Measurements from ENCODE around the gene THSD4. TPM values are rescaled to one million over a fixed set of nuclear protein-coding genes. Genes with fewer than 3 reads are reported as not detected.

THSD4 gene
- total and polyA plus RNA-seq, 2 of the 4 experiments (the other 2 are of a cell fraction) = 25.5 to 31.1 TPM

- H2AK5ac ChIP-seq (ENCODE audit: low read depth, low read length) = no peak overlapping the region
- H3K27ac ChIP-seq (ENCODE audit: insufficient read depth, low read length) = no peak overlapping the region
- no peaks in the 10 kb centered on the region for H3K9me3 ChIP-seq (ENCODE audit: control insufficient read depth, insufficient read depth, low read length)
- ChIA-PET POLR2A (ENCODE audit: unreplicated experiment) (no interaction called here), CTCF (interaction anchor here (0.8 kb wide), 1 partner anchor 9 kb away, joined by 3 read pairs; no protein-coding TSS in a partner anchor)
- no peak overlapping the region for H2AK9ac ChIP-seq (replicated peaks; ENCODE audit: low read depth, low read length, poor library complexity)
- H3K4ac ChIP-seq (ENCODE audit: low read depth, low read length) = no peak overlapping the region
- H3K4me3 ChIP-seq (ENCODE audit: insufficient read depth, low read depth, low read length) = no peak overlapping the region
- ATAC-seq (ENCODE audit: low read depth) = no peak
- H3K79me1 ChIP-seq (ENCODE audit: low read depth in 1 of 2, low read length in 2 of 2) = peaks cover 0 to 10% of the 10 kb centered on the region in 2 experiments; a peak in 2 of 4 replicates
- TF ChIP-seq MAZ (IDR thresholded peaks at IDR 0.05; ENCODE audit: borderline replicate concordance, low read depth, low read length) (no peak), RFX5 (IDR thresholded peaks at IDR 0.05; ENCODE audit: low read depth, low read length) (no peak), CHD1 (IDR thresholded peaks at IDR 0.05; ENCODE audit: low read depth, low read length) (no peak), CEBPB (IDR thresholded peaks at IDR 0.05; ENCODE audit: low read depth, low read length) (no peak), FOS (IDR thresholded peaks at IDR 0.05; ENCODE audit: low read depth, low read length) (no peak), MAFK (IDR thresholded peaks at IDR 0.05; ENCODE audit: low read depth, low read length) (no peak)
- H3K4me1 ChIP-seq (ENCODE audit: control insufficient read depth, insufficient read depth, low read length) = peaks cover 7% of the 10 kb centered on the region; the same call in 1 of the 2 replicates
- intact Hi-C loops (cut with micrococcal nuclease) (no loop called here), in situ Hi-C loops (cut with MboI; ENCODE audit: low sequenced_read_pairs) (no loop called here), dilution Hi-C loops (cut with HindIII; ENCODE audit: low sequenced_read_pairs, unreplicated experiment) (no loop called here)
- no peak overlapping the region for H2AFZ ChIP-seq (replicated peaks; ENCODE audit: low read length, poor library complexity)
- no peak overlapping the region for H2BK15ac ChIP-seq (ENCODE audit: low read depth, low read length)
- H2BK20ac ChIP-seq (ENCODE audit: low read depth, low read length) = no peak overlapping the region
- no peak overlapping the region for H2BK120ac ChIP-seq (ENCODE audit: low read depth, low read length)
- no peak overlapping the region for H3K56ac ChIP-seq (ENCODE audit: extremely low read depth, insufficient read depth, low read length)
- BruUV-seq (replicated peaks) = no TSS peak
- peaks cover 4% of the 10 kb centered on the region; the same call in 1 of the 2 replicates for H3K27me3 ChIP-seq (ENCODE audit: control insufficient read depth, insufficient read depth, low read length)
- no peak overlapping the region for H2BK5ac ChIP-seq (ENCODE audit: low read depth, low read length, poor library complexity, severe bottlenecking)
- H4K8ac ChIP-seq (ENCODE audit: low read depth in 2 of 2, low read length in 2 of 2) = no peak overlapping the region
- H4K20me1 ChIP-seq (ENCODE audit: insufficient read depth, low read length) = peaks cover 23% of the 10 kb centered on the region; the same call in 1 of the 2 replicates
- no peak for DNase-seq
- H3K9ac ChIP-seq (ENCODE audit: low read depth, low read length) = no peak overlapping the region
- WGBS, 2 experiments (ENCODE audit: extremely low coverage in 2 of 2, insufficient read length in 1 of 2) = no CpG with 5 or more reads among the region's 3 CpGs
- no peak overlapping the region for H4K5ac ChIP-seq (ENCODE audit: low read depth, low read length)
- no peak overlapping the region for H3K14ac ChIP-seq (replicated peaks; ENCODE audit: low read depth, low read length)
- no peak overlapping the region for H3K18ac ChIP-seq (ENCODE audit: low read depth, low read length)
- no peak overlapping the region for H3K23ac ChIP-seq (ENCODE audit: low read depth, low read length)
- H3K9me1 ChIP-seq (ENCODE audit: insufficient read depth, low read length) = peaks cover 8% of the 10 kb centered on the region
- no peak overlapping the region for H4K91ac ChIP-seq (ENCODE audit: insufficient read depth, low read depth, low read length)
- peaks cover 4% of the 10 kb centered on the region for H3K36me3 ChIP-seq (ENCODE audit: control insufficient read depth, insufficient read depth, low read length)
- no peak overlapping the region for H3K4me2 ChIP-seq (ENCODE audit: low read depth, low read length)
These were observed 450.4 kb downstream of the THSD4 start for GRCh38 chr15:71565631-71566160.

Data from IMR-90 (cell line).